HG02943 (cell line): Measurements from ENCODE around the gene CLPX.
"Not testable (repeated sequence)": the region's sequence is repeated elsewhere in the genome, so short reads cannot be mapped to it uniquely, and the experiment has no call there.

ENCODE experiments used
- ATAC-seq: cut with Tn5 transposase; IDR thresholded peaks from one replicate; pipeline ENCODE4 v1.9.1; 2021; ENCODE audit warnings: mild to moderate bottlenecking, low read depth, moderate library complexity; ENCODE audit not compliant: unreplicated experiment

The CLPX gene

DNA sequence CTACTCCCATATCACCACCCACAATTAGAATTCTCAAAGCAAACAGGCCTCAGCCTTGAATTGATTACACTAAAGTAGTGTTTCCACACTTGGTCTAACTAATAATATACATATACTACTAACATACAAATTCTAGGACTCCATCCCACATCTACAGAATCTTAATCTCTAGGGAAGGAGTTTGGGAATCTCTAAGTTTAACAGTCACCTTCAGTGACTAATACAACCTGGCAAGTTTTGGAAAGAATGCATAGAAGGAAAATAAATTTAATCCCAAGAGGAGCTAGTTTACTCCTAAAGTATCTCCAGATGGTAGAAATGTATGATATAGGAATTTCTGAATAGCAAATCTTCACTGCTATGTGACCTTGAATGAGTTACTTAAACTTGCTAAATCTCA, 9.1 kb downstream of the CLPX start:
- no peak for ATAC-seq

DNA sequence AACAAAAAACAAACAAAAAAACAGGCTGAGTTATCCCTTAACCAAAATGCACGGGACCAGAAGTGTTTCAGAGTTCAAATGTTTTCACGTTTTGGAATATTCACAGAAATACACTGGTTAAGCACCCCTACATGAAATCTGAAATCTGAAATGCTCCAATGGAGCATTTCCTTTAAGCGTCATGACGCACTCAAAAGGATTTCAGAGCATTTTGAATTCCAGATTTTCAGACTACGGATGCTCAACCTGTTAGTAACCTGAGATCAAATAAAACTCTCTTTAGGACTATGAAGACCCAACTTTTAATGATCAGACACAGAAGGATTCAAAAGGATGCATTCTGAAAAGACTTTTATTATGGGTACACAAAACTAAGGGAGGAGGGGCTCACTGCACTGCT, 9.6 kb downstream of the CLPX start:
- no peak for ATAC-seq

DNA sequence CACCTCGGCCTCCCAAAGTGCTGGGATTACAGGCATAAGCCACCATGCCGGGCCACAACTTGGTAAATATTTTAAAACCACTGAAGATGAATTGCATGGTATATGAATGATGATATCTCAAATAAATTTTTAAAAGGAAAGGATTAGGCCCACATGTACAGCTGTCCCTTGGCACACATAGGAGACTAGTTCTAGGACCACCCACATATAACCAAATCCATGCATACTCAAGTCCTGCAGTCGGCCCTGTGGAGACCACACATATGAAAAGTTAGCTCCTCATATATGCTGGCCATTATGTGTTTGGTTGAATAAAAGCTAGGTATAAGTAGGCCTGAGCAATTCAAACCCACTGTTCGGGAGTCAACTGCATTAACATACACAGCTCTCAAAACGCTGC, 10.6 kb downstream of the CLPX start:
- no peak for ATAC-seq

DNA sequence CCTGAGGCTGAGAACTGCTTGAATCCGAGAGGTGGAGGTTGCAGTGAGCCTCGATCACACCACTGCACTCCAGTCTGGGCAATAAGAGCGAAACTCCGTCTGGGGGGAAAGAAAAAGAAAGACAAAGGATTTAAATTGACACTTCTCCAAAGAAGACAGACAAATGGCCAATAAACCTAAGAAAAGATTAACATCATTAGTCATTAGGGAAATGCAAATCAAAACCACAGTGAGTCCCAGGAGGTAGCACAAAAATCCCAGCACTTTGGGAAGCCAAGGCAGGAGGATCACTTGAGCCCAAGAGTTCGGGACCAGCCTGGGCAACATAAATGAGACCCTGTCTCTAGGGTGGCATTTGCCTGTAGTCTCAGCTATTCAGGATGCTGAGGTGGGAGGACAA, 12.6 kb downstream of the CLPX start:
- ATAC-seq: no peak

DNA sequence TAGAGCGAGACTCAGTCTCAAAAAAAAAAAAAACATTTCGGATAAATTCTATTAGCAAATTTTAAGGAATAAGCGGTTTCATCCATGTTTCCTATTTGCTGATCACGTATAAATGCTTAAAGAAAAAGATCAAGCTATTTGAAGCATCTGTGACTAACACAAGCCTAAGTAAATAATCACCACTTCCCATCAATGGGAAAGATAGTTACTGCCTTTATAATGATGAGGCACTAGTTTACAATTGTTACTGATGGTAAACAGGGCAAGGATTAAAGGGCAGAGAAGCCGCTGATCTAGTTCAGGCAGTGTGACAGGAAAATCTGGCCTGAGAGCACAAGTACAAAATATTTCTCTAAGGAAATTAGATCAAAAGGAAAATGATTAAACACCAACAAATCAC, 13.7 kb downstream of the CLPX start:
- ATAC-seq: no peak

DNA sequence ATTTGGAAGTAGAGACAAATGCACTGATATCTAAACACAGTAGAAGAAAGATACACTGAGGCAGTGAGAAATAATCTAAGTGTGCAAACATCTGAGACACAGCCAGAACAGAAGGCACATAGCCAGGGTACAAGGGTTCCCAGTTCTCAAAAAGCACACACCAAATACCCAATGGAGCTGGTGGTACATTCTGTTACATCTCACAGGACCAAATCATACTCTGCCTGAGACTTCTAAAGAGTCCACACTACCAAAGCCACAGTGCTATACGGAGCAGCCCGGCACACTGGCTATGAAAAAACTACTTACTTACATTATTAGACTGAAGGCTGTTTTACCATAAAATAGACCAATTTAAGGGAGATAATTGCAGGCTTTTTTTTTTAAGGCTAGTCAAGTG, 19.3 kb downstream of the CLPX start:
- ATAC-seq: no peak

DNA sequence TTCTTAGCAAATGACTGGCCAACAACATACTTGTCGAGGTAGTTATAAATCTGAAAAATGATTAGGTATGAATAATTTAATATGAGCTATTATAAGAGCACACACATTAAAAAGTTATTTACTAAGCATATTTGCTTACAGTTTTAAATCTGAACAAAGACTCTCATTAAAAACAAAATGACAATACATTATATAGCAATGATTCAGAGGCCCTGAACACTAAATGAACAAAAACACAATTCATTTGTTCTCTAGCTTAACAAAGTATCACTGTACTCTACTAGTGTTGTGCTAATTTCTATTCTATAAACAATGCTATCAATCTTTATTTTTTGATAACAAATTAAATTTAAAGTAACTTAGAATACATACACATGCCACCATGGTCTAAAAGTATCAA, 21.0 kb downstream of the CLPX start:
- no peak for ATAC-seq

DNA sequence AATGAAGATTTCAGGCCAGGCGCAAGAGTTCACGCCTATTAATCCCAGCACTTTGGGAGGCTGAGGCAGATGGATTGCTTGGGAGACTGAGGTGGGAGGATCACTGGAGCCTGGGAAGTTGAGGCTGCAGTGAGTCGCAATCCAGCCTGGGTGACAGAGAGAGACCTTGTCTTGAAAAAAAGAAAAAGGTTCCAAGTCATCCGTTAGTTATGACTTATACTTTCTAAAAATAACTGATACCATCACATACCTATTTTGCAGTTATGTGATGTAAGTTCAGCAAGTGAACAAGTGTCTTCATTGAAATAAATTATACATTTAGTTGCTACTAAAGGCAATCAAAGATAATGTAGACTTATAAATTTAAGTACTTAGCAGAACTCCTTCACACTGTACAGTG, 22.1 kb downstream of the CLPX start:
- ATAC-seq: no peak

DNA sequence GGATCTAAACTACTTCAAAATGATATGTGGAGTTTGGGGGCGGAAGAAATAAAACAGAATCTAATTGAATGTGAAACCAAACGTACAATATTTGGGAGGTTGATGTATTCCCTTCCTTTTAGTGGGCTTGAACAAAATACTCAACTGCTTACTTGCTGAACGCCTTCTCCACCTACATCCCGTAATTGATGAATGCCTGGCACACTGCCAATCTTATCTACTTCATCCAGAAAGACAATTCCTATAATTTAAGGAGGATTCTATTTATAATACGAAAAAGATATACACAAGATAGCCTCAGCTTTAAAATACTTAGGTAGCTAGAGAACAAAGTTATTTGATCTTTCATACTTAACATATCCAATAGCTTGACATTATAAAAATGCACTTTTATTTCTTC, 28.4 kb downstream of the CLPX start:
- no peak for ATAC-seq

DNA sequence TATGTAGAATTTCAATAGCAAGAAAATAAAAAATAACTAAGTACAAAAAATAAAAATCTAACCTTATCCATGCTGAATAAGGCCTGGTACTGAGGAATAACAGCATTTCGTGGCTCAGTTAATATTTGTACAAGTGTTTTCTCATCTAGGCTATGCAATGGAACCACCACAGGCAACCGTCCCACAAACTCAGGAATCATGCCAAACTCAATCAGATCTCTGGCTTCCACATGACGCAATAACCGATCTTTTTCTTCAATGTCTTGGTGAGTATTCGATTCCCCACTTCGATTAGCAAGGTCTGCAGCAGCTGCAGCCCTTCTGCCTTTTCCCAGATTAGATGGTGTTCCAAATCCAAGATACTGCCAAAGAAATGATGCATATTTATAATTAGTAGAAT, 30.4 kb downstream of the CLPX start:
- ATAC-seq: no peak

DNA sequence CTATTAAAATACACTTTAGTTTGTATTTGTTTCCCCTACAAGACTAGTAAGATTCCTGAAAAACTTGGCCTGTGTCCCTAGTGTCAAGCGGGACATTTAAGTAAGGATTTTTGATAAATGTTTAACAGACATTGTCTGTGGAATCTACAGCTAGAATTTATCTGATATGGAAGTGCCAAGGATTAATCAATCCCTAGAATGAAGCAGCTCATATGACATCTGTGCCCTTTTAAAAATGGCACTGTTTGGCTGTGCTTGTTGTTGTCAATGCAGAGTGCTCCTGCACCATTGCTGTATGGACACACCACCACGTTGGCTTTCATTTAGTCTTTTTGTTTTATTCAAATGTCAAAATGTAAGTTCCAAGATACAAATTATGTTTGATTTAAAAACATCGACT, 37.2 kb downstream of the CLPX start:
- ATAC-seq: no peak

DNA sequence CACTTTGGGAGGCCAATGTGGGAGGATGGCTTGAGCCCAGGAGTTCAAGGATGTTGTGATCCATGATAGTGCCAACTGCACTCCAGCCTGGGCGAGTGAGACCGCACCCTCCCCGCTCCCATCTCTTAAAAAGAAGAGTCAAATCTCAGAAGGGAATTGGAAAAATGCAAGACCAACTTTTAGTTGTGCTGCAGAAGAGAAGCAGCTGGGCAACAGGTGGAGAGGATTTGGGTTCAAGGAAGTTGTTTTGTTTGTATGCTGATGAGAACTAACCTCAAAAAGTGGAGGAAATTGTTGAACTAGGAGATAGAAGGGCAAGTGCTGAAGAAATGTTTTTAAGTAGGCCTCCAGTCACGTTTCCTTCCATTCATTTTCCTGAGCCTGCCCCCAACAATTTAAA, 38.7 kb downstream of the CLPX start:
- ATAC-seq: no peak

DNA sequence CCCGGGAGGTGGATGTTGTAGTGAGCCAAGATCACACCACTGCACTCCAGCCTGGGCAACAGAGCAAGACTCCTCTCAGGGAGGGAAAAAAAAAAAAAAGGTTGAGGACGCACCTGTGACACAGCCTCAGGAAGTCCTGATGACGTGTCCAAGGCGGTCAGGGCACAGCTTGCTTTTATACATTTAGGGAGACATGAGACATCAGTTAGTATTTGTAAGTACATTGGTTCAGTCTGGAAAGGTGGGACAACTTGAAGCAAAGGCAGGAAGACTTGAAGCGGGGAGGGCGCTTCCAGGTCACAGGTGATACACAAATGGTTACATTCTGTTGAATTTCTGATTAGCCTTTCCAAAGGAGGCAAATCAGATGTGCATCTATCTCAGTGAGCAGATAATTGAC, 46.5 kb downstream of the CLPX start:
- not testable (repeated sequence) for ATAC-seq

DNA sequence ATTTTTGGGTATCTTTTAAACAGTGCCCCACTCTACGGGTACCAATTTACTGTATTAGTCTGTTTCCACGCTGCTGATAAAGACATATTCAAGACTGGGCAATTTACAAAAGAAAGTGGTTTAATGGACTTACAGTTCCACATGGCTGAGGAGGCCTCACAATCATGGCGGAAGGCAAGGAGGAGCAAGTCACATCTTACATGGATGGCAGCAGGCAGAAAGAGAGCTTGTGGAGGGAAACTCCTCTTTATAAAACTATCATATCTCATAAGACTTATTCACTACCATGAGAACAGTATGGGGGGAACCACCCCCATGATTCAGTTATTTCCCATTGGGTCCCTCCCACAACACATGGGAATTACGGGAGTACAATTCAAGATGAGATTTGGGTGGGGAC, 47.2 kb downstream of the CLPX start:
- not testable (repeated sequence) for ATAC-seq

DNA sequence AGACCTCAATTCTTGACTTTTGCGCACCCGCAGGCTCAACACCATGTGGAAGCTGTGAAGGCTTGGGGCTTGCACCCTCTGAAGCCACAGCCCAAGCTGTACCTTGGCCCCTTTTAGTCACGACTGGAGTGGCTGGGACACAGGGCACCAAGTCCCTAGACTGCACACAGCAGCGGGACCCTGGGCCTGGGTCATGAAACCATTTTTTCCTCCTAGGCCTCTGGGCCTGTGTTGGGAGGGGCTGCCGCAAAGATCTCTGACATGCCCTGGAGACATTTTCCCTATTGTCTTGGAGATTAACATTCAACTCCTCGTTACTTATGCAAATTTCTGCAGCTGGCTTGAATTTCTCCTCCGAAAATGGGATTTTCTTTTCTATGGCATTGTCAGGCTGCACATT, 48.1 kb downstream of the CLPX start:
- ATAC-seq: not testable (repeated sequence)

DNA sequence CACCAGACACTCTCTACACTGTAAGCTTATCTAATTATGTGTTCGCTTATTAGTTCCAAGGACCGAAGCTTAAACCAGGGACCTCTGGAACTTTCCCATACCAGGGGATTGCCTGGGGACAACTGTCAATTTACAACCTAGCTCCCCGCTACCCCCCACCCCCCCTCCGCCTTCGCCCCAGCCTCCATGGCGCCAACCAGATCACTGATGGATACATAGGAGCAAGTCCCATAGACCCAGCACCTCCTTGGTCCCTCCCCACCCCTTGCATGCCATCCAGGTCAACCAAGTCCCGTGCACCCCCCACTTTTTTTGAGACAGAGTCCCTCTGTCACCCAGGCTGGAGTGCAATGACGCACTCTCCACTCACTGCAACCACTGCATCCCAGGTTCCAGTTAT, 50.6 kb downstream of the CLPX start:
- ATAC-seq: no peak

DNA sequence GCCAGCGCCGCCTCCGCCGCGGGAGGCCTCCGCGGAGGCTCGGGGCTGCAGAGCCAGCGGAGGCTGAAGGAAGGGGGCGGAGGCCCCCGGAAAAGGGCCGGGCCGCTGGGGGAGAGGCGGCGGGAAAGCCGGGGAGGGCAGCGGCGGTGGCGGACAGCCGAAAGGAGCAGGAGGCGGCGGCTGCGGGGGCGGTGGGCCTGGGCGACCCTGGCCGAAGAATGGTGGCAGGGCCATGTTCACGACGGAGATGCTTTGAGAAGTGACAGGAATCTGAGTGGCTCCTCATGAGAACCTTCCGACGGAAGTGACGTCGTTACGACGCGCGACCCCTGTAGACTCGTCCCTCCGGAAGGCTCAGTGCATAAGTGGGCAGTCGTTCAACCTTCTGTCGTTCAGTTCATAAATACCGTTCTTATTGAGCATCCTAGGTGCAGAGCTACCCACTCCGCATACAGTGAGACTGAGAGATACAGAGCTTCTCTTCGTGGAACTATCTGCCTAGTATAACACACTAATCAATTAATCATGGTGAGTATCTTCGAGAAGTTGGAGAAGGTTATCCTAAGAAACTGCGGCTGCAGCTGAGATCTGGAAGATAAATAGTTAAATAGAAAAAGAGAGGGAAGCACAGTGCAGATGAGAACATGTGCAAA, 51.5 kb downstream of the CLPX start, which contains the start of gene PDCD7:
TSS of gene PDCD7 (minus strand) at position 261 of the 653 bp plus-strand sequence. CDS start at position 234, 27 bp downstream.
- peak; percentile 82 for ATAC-seq

DNA sequence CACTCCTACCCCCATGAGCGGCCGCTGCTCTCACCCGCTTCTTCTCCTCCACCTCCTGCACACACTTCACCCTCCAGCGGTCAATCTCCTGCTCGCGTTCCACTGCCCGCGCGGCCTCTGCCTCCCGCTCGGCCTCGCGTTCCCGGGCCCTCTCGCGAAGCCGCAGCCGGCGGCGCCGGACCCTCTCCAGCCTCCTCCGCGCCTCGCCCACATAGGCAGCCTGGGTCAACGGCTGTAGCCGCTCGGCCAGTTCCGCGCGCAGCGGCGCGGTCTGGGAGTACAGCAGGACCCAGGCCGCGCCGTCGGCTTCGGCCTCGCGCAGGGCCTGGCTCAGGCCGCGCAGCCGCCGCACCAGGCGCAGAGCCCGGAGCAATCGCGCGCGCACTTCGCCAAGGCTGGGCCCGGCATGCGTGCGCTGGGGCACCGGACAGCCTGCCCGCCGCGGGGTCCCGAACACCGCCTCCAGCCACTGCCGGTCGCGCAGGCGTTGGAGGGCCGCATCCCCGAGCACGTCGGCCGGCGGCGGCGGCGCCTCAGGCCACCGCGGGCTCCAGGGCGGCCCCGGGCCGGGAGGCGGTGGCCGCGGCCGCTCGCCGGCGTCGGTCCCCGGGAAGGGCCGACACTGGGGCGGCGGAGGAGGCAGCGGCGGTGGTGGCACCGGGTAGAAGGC, 52.1 kb downstream of the CLPX start:
- peak; percentile 22 for ATAC-seq

DNA sequence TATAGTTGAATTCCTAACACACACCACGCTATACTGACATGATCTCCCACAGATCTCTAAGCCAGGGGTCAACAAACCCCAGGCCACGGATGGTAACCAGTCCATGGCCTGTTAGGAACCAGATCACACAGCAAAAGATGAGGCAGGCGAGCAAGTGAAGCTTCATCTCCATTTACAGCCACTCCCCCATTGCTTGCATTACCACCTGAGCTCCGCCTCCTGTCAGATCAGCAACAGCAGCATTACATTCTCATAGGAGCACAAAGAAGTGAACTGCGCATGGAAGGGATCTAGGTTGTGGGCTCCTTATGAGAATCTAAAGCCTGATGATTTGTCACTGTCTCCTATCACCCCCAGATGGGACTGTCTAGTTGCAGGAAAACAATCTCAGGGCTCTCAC, 54.2 kb downstream of the CLPX start:
- no peak for ATAC-seq

DNA sequence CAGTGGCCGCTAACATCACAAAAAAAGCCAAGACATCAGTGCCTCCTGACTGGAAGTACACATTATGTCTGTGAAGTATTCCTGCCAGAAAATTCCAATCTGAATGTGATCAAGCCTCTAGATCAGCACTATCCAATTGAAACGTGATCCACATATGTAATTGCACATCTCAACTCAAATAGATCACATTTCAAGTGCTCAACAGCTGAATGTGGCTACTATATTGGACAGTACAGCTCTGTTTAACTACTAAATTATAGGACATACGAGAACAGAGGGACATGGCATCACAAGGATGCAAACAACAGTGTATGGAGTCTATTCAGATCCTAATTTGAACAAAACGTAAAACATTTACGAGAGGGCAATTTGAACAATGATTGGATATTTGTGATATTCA, 69.6 kb downstream of the CLPX start:
- ATAC-seq: no peak

DNA sequence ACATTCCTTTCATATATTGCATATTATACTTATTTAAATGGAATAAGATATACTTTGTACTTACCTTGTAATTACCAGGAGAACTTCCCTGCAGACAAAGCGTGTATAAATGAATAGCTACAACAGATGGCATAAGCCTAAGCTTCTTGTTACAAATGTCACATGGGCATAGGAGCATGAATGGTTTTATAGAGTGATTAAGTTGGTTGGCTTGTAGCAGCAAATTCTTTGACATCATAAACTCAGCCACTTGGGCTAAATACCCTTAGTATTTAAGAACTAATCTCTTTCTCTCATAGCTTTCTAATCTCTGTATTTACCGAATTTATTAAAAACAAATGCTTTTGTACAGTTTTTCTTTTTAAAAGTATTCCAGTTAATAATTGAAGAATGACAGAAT, 70.1 kb downstream of the CLPX start, which contains the start of gene UBAP1L:
TSS of gene UBAP1L (minus strand) at position 115 of the 400 bp plus-strand sequence. CDS start 8,985 bp downstream, outside the sequence.
- no peak for ATAC-seq

DNA sequence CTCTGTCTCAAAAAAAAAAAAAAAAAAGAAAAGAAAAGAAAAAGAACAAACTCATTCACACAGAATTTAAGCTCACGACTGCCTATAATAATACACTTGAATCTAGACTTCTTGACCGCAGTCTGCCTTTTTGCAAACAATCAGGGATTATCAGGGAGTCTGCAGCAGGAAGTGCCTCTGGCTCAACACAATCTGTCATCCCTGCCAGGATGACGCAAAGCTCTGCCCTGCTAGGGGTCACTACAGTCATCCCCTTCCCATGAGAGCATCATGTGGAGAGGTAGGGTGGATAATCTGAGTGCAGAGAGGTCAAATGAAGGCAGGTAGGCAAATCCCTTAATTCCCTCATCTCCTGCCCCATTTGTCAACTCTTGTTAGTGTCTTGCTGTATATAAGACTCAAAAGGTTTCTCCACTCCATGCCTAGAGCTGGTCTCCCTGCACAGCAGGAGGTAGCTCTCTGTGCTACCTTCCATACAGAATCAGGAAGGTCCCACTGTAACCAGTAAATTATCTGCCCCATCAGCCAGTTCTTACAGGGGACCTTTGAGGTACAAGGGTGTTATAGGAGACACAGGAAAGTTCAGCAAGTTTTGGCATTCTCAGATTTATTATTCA, 74.4 kb downstream of the CLPX start:
- no peak for ATAC-seq
